Activated CD8-positive, alpha-beta memory T cell treated with anti-CD3 and anti-CD28 coated beads for 1 hour (primary cell): ENCODE measurements around the gene CEP120.

Experiments used
- DNase-seq, 2 donors: peaks; one replicate each; pipeline ENCODE4 v3.0.0-alpha.2; 2020; ENCODE audit warnings: low read depth in 1 of 2; ENCODE audit errors: extremely low read depth in 1 of 2

CEP120 gene

GRCh38 chr5:123304777-123305316, 118.4 kb downstream of the CEP120 start:
- no peak for DNase-seq

- DNase-seq, result no peak
Measured at GRCh38 chr5:123303802-123304201, 119.4 kb downstream of the CEP120 start.

GRCh38 chr5:123300266-123300665, 122.9 kb downstream of the CEP120 start:
- DNase-seq, result no peak

GRCh38 chr5:123299136-123299535, 124.1 kb downstream of the CEP120 start:
- DNase-seq, result no peak

GRCh38 chr5:123298335-123299030, 124.7 kb downstream of the CEP120 start:
- no peak for DNase-seq

GRCh38 chr5:123297866-123298265, 125.3 kb downstream of the CEP120 start:
- no peak for DNase-seq

GRCh38 chr5:123297198-123297831, 125.9 kb downstream of the CEP120 start:
- DNase-seq, result no peak
